ENCODE results near the gene ADSS2.
"Not testable (repeated sequence)": the region's sequence is repeated elsewhere in the genome, so short reads cannot be mapped to it uniquely, and the experiment has no call there.

The ADSS2 gene

GRCh38 chr1:244394826-244395765, 56.6 kb downstream of the ADSS2 start:
- no peak for DNase-seq

GRCh38 chr1:244394346-244394745, 57.4 kb downstream of the ADSS2 start:
- DNase-seq = no peak

GRCh38 chr1:244393604-244394176, 58.0 kb downstream of the ADSS2 start:
- DNase-seq = no peak

GRCh38 chr1:244391761-244392160, 59.9 kb downstream of the ADSS2 start:
- no peak for DNase-seq

GRCh38 chr1:244388961-244389360, 62.7 kb downstream of the ADSS2 start:
- DNase-seq = no peak

GRCh38 chr1:244387415-244387814, 64.3 kb downstream of the ADSS2 start:
- DNase-seq = no peak

GRCh38 chr1:244386595-244386994, 65.1 kb downstream of the ADSS2 start:
- DNase-seq = no peak

- no peak for DNase-seq
These were observed 67.6 kb downstream of the ADSS2 start for GRCh38 chr1:244384066-244384465.

GRCh38 chr1:244383278-244383884, 68.3 kb downstream of the ADSS2 start:
- no peak for DNase-seq

- no peak for DNase-seq
These were observed 69.7 kb downstream of the ADSS2 start for GRCh38 chr1:244381878-244382565.

GRCh38 chr1:244376126-244376525, 75.6 kb downstream of the ADSS2 start:
- DNase-seq = no peak

- no peak for DNase-seq
These were observed 76.7 kb downstream of the ADSS2 start for GRCh38 chr1:244375051-244375450.

GRCh38 chr1:244374484-244374883, 77.2 kb downstream of the ADSS2 start:
- not testable (repeated sequence) for DNase-seq

- no peak for DNase-seq
These were observed 80.2 kb downstream of the ADSS2 start for GRCh38 chr1:244371242-244372141.

GRCh38 chr1:244370060-244370637, 81.6 kb downstream of the ADSS2 start:
- DNase-seq = no peak

- no peak for DNase-seq
These were observed 82.3 kb downstream of the ADSS2 start for GRCh38 chr1:244369256-244370057.

GRCh38 chr1:244368279-244368678, 83.4 kb downstream of the ADSS2 start:
- no peak for DNase-seq

- no peak for DNase-seq
These were observed 84.2 kb downstream of the ADSS2 start for GRCh38 chr1:244367399-244368114.

- no peak for DNase-seq
These were observed 85.9 kb downstream of the ADSS2 start for GRCh38 chr1:244365809-244366208.

- DNase-seq = not testable (repeated sequence)
These were observed 86.4 kb downstream of the ADSS2 start for GRCh38 chr1:244365262-244365661.

All from NCI-H510A (cell line).